ENCODE data around the gene MYO10.

MYO10 gene

DNA sequence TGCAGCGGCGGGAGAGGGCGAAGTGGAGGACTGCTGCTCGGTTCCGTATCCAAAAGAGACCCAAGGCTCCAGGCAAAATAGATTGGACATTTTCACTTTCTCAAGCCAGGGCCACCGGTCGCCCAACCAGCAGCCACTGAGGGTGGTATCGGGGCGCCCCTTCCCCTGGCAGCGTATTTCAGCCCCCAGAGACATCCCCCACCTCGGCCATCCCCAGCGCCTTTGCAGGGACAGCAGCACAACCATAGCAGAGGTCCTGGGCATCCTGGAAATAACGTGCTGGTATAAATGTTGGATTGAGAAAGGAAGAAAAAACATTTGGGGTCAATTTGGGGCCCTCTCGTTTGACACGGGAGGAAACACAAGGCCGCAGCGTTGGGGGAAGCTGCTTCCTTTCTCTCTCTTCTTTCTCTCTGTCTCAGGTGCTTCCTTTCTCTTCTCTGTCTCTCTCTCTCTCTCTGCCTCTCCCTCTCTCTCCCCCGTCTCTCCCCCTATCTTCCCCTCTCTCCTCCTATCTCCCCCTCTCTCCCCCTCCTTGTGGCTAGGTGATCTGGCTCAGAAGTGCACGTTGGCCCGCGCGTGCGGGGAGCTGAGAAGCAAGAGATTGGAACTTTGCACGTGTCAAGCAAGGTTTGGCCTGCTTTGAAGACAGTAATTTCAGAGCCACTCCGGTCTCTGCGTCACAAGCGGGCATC, 318.7 kb downstream of the MYO10 start:
- no peak for DNase-seq (ENCODE audit: low spot score)

DNA sequence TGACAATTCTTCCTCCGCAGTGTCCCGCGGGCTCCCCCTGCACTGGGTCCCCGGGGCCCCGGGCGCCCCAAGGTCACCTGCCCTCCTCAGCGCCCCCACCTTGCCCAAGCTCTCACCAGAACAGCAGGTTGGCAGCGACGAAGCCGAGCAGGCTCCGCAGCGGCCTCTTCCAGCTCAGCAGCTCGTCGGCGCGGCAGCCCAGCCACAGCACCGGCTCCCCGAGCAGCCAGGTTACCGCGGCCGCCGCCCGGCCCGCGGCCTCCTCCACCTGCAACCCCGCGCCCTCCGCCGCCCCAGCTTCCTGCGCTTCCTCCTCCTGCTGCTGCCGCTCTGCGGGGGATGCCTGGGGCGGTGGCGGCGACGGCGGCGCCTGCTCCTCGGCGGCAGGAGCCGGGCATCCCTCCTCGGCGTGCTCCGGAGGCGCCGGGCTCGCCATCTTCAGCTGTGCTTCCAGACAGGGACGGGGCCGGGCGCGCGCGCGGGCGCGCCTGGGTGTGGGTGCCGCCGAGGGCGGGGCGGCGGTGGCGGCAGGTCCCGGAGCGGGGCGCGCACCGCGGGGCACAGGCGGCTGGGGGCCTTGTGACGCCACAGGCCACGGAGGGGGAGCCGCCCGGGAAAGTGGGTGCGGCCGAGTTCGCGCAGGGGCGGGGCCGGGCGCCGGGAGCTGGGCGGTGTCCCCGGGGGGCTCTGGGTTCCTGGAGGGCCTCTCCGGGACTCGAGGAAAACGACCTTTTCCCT, 319.4 kb downstream of the MYO10 start, which contains the start of gene RETREG1:
Gene RETREG1 (minus strand): TSS at position 462 of the 738 bp plus-strand sequence. CDS start 26 bp downstream, at position 436.
- peak; percentile 81 for DNase-seq (ENCODE audit: low spot score)

DNA sequence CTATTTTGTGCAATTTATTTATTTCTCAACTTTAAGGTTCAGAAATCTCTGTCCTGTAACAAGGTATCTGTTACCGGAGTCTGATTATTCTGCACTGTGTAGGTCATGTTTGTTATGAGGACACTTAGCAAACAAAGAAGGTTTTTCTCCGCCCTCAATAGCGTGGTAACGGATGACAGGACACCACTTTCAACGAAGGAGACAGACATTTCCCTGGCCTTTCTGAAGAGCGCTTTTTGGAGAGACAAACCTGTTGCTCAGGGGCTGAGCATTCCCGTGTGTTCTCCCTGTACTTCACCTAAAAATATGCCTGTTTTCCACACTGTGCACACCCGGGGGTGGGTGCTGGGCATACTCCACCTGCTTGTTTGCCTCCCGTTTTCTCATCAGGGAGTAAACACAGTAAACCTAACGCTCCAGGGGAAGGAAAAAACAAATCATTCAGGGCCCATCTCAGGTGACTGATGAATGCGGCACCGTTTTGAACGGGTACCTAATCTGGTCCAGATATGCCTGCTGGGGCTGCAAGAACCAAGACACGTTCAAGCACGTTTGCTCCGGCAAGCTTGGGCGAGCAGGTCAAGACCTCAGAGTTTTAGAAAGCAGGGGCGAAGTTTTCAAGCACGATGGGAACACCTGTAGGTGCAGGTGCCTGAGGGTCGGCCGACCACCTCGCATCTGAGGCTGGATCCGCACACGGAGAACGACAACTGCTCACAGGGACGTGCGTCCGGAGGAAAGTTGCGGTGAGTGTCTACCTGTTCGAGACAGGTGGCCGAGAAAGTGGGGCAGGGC, 320.1 kb downstream of the MYO10 start:
- DNase-seq (ENCODE audit: low spot score) = no peak

DNA sequence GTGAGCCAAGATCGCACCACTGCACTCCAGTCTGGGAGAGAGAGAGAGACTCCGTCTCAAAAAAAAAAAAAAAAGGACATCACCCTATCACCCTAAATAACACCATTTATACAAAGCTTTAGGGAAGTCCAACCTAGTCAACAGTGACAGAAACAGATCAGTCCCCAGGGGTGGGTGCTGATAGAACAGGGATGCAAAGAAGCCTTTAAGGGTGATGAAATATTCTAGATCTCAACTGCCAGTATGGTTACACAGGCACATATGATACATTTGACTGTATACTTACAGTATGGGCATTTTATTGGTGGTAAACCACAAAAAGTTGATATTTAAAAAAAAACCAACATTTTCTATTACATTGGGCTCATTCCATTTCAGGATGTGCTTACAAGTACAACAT, 324.1 kb downstream of the MYO10 start:
- DNase-seq (ENCODE audit: low spot score) = no peak
